ENCODE results near the gene STAMBPL1. TPM values are rescaled to one million over a fixed set of nuclear protein-coding genes. Genes with fewer than 3 reads are reported as not detected.

STAMBPL1 gene
- polyA plus RNA-seq, 1 of the 3 experiments (the other 2 are of a cell fraction) = 25.1 TPM

GRCh38 chr10:88849234-88849633 is 30.8 kb upstream of the STAMBPL1 start:
- Histone ChIP-seq H2AFZ (ENCODE audit: low read depth) (no peak overlapping the region), H3K4me3 (ENCODE audit: low read depth in 2 of 2, low read length in 1 of 2) (no peak overlapping the region), H3K9me3 (no peaks in the 10 kb centered on the region), H3K27ac (ENCODE audit: low read depth in 2 of 2, low read length in 1 of 2) (peak overlapping the region in 1 of 2 experiments; percentile 58; a peak in 2 of 4 replicates), H3K9me2 (no peaks in the 10 kb centered on the region), H3F3A (replicated peaks; ENCODE audit: insufficient read depth) (no peaks in the 10 kb centered on the region), H3K27me3 (ENCODE audit: insufficient read depth) (no peaks in the 10 kb centered on the region), H3K4me1 (ENCODE audit: control insufficient read depth in 1 of 2, insufficient read depth in 2 of 2, low read depth in 1 of 2, low read length in 1 of 2) (peaks cover 0 to 3% of the 10 kb centered on the region in 2 experiments; a peak in 1 of 4 replicates), H4K20me1 (ENCODE audit: insufficient read depth) (no peaks in the 10 kb centered on the region), H3K36me3 (replicated peaks in 1 of 2; ENCODE audit: control insufficient read depth in 1 of 2, insufficient read depth in 2 of 2, low read length in 1 of 2) (no peaks in the 10 kb centered on the region), H3K9ac (no peak overlapping the region), H3K79me2 (ENCODE audit: insufficient read depth) (no peaks in the 10 kb centered on the region), H3K4me2 (peak overlapping the region; percentile 4)
- TF ChIP-seq MAX (IDR thresholded peaks at IDR 0.05; ENCODE audit: low read depth) (no peak), POLR2AphosphoS5 (IDR thresholded peaks at IDR 0.05; ENCODE audit: low read depth, low read length) (no peak), RAD21 (IDR thresholded peaks at IDR 0.05; ENCODE audit: low read length) (no peak)
- CTCF ChIA-PET = interaction anchor here (0.7 to 6.0 kb wide), 2 partner anchors 13 to 83 kb away, joined by 3 to 48 read pairs; no protein-coding TSS in a partner anchor
- POLR2A ChIA-PET = no interaction called here
- no peak for DNase-seq
- WGBS (ENCODE audit: low lambda C conversion rate) = 97% methylated on average over 1 of the region's 1 CpG

- no peak for DNase-seq
- Histone ChIP-seq H3K9me2 (no peaks in the 10 kb centered on the region), H3K4me1 (ENCODE audit: control insufficient read depth in 1 of 2, insufficient read depth in 2 of 2, low read depth in 1 of 2, low read length in 1 of 2) (peaks cover 0 to 3% of the 10 kb centered on the region in 2 experiments; a peak in 1 of 4 replicates), H3F3A (replicated peaks; ENCODE audit: insufficient read depth) (no peaks in the 10 kb centered on the region), H3K27me3 (ENCODE audit: insufficient read depth) (no peaks in the 10 kb centered on the region), H3K9ac (no peak overlapping the region), H3K4me2 (no peak overlapping the region), H3K27ac (ENCODE audit: low read depth in 2 of 2, low read length in 1 of 2) (no peak overlapping the region), H3K4me3 (ENCODE audit: low read depth in 2 of 2, low read length in 1 of 2) (no peak overlapping the region), H4K20me1 (ENCODE audit: insufficient read depth) (no peaks in the 10 kb centered on the region), H3K36me3 (replicated peaks in 1 of 2; ENCODE audit: control insufficient read depth in 1 of 2, insufficient read depth in 2 of 2, low read length in 1 of 2) (no peaks in the 10 kb centered on the region), H3K9me3 (no peaks in the 10 kb centered on the region), H3K79me2 (ENCODE audit: insufficient read depth) (no peaks in the 10 kb centered on the region), H2AFZ (ENCODE audit: low read depth) (peak overlapping the region; percentile 21; the same call in 1 of the 2 replicates)
- POLR2A ChIA-PET = no interaction called here
- WGBS (ENCODE audit: low lambda C conversion rate) = 88% methylated on average over 1 of the region's 1 CpG
- CTCF ChIA-PET = interaction anchor here (0.5 to 7.1 kb wide), 5 partner anchors 11 to 82 kb away, joined by 3 to 46 read pairs (median 6); no protein-coding TSS in a partner anchor
- TF ChIP-seq FOSL2 (IDR thresholded peaks at IDR 0.05; ENCODE audit: borderline replicate concordance, low read depth) (no peak), GATA2 (CRISPR knock-in tag; IDR thresholded peaks at IDR 0.05) (no peak), CTCF (IDR thresholded peaks at IDR 0.05) (no peak), SIN3A (IDR thresholded peaks at IDR 0.05; ENCODE audit: borderline replicate concordance, low read depth, low read length) (no peak), JUND (IDR thresholded peaks at IDR 0.05) (no peak), MXI1 (IDR thresholded peaks at IDR 0.05; ENCODE audit: low read depth, low read length) (no peak), EZH2phosphoT487 (IDR thresholded peaks at IDR 0.05; ENCODE audit: borderline replicate concordance, low read depth) (no peak), RAD21 (IDR thresholded peaks at IDR 0.05; ENCODE audit: low read length) (no peak), TAF1 (IDR thresholded peaks at IDR 0.05; ENCODE audit: borderline replicate concordance, low read depth, low read length) (no peak)
Measured at GRCh38 chr10:88850712-88851111, 29.3 kb upstream of the STAMBPL1 start.

Data from SK-N-SH (cell line).